ENCODE measurements around the gene AMHR2.
"Not testable (repeated sequence)": the region's sequence is repeated elsewhere in the genome, so short reads cannot be mapped to it uniquely, and the experiment has no call there.

AMHR2 gene

GRCh38 chr12:53423597-53423996 lies at the start of gene AMHR2:
AMHR2 (plus strand) TSS chr12:53423855; CDS start chr12:53423935, 80 bp downstream.
- no peak for DNase-seq

DNA sequence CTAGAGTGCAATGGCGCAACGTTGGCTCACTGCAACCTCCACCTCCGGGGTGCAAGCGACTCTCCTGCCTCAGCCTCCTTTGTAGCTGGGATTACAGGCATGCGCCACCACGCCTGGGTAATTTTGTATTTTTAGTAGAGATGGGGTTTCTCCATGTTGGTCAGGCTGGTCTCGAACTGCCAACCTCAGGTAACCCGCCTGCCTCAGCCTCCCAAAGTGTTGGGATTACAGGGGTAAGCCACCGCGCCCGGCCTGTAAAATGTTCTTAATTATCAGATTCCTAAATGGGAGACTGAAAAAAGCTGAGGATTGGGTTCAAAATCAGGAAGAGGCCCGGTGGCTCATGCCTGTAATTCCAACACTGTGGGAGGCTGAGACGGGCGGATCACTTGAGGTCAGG lies 49.4 kb upstream of the AMHR2 start:
- not testable (repeated sequence) for DNase-seq

- no peak for DNase-seq
Observed at GRCh38 chr12:53376747-53377146, 46.9 kb upstream of the AMHR2 start.

DNA sequence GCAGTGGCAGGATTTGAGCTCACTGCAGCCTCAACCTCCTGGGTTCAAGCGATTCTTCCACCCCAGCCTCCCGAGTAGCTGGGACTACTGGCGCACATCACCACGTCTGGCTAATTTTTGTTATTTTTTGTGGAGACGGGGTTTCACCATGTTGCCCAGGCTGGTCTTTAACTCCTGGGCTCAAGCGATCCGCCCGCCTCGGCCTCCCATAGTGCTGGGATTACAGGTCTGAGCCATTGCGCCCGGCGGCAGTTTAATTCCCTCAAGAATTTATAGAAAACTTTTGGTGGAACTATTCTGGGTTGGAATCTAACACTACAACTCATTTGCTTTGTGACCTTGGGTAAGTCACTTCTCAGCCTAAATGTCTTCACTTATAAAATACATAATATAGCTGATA lies 45.4 kb upstream of the AMHR2 start:
- DNase-seq, result no peak

- peak; percentile 53 for DNase-seq
Observed at GRCh38 chr12:53378724-53379388, 44.8 kb upstream of the AMHR2 start.

DNA sequence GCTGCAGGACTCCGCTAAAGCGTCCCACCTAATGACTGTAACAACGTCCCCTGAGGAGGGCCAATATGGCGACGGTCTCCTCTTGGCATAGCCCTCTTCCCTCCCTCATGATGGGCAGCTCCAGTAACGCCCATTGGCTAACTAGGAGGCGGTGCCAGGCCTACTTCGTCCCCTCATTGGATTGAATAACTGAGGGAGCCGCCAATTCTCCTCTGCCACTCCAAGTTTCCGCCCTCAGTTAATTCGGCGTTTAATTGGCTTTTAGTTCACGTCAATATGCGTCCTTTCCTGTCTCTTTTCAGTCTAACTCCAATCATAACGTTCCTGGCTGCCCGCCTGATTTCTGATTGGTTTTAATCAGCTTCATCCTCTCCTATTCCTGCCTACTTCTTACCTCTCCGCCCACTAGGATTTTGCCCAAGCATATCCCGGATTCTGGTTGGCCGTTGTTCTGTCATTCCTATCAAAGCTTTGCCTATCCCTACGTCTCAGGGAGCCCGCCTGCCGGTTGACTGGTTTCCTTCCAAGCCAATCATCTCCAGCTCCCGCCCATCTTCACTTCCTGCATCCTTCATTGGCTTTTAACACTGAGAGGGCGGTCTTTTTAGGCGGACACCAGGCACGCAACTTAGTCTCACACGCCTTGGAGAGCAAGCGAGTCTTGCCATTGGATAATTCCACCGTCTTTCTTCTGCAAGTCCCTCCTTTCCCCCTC lies 44.1 kb upstream of the AMHR2 start:
- DNase-seq, result peak; percentile 100

DNA sequence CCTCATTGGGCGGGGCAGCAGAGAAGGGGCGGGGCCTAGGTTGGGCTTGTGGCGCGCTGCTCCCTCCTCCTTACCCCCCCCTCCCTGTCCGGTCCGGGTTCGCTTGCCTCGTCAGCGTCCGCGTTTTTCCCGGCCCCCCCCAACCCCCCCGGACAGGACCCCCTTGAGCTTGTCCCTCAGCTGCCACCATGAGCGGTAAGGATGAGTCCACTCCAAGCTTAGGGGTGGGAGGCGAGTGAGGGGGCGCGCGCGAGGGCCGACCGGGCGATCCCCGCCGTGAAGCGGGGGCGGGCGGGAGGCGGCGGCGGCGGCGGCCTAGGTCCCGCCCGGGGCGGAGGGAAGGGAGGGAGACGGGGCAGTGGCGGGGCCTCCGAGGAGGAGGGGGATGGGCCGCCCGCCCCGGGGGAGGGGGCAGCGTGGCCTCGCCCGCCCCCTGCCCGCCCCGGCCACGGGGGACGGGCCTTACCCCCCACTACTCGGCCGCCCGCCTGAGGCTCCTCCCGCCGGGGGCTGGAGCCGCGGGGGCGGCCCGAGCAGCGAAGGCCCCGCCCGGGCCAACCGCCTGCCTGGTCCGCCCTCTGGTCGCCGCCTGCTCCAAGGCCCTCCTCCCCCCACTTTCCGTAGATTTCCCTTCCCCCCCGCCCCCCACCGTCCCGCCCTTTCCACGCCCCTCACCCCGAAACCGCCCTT lies 43.4 kb upstream of the AMHR2 start, which contains the start of gene SP1:
TSS of gene SP1 (plus strand) at position 73 of the 690 bp plus-strand sequence. CDS start at position 189, 116 bp downstream.
- DNase-seq, result peak; percentile 96

DNA sequence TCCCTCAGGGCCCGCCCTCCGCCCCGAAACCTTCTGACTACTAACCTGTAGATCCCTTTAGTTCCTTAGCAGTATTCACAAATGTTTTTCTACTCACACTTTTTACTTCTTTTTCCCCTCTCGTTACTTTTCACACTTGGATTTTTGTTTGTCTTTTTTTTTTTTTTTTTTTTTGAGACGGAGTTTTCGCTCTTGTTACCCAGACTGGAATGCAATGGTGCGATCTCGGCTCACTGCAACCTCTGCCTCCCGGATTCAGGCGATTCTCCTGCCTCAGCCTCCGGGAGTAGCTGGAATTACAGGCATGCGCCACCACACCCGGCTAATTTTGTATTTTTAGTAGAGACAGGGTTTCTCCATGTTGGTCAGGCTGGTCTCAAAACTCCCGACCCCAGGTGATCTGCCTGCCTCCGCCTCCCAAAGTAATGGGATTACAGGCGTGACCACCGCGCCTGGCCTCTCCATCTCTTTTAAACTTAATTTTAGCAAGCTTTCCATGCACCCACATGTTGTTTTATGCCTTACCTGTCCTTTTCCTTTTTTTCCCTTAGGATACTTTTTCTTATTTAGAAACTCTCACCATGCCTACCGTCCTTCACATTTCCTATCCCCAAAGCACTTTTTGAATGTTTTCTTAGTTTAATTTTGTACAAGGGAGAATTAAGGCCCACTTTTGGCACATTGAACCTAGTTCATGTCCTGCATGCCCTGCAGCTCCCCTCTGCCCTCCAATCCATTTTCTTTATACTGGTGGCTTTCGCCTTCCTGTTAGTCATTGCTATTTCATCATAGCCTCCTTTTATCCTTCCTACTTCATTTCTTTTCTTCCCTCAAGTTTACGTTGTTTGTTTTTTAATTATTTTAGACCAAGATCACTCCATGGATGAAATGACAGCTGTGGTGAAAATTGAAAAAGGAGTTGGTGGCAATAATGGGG lies 42.6 kb upstream of the AMHR2 start:
- DNase-seq, result no peak

DNA sequence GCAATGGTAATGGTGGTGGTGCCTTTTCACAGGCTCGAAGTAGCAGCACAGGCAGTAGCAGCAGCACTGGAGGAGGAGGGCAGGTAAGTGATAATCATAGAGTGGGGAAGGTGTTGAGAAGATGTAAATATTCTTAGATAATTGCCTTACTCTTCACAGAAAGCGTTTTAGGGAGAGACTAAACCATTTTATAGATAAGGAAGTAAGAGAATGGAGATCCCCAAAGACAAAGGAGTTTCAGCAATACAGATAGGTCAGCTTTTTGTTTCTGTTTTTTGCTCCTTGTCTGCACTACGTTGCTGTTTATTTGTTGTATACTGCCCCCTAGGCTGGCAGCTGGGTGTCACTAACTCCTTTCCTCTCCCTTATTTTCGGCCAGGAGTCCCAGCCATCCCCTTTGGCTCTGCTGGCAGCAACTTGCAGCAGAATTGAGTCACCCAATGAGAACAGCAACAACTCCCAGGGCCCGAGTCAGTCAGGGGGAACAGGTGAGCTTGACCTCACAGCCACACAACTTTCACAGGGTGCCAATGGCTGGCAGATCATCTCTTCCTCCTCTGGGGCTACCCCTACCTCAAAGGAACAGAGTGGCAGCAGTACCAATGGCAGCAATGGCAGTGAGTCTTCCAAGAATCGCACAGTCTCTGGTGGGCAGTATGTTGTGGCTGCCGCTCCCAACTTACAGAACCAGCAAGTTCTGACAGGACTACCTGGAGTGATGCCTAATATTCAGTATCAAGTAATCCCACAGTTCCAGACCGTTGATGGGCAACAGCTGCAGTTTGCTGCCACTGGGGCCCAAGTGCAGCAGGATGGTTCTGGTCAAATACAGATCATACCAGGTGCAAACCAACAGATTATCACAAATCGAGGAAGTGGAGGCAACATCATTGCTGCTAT lies 41.7 kb upstream of the AMHR2 start:
- no peak for DNase-seq

- no peak for DNase-seq
Observed at GRCh38 chr12:53383258-53383657, 40.4 kb upstream of the AMHR2 start.

DNA sequence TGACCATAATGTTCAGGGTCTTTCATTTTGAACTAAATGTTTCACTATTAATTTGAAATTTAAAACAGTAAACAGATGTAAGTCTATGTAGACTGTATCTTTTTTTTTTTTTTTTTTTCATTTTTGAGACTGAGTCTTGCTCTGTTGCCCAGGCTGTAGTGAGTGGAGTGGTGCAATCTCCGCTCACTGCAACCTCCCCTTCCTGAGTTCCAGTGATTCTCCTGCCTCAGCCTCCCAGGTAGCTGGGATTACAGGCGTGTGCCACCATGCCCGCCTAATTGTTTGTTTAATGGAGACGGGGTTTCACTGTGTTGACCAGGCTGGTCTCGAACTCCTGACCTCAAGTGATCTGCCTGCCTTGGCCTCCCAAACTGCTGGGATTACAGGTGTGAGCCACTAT lies 37.3 kb upstream of the AMHR2 start:
- DNase-seq, result not testable (repeated sequence)

GRCh38 chr12:53388932-53389331 lies 34.7 kb upstream of the AMHR2 start:
- DNase-seq, result no peak

DNA sequence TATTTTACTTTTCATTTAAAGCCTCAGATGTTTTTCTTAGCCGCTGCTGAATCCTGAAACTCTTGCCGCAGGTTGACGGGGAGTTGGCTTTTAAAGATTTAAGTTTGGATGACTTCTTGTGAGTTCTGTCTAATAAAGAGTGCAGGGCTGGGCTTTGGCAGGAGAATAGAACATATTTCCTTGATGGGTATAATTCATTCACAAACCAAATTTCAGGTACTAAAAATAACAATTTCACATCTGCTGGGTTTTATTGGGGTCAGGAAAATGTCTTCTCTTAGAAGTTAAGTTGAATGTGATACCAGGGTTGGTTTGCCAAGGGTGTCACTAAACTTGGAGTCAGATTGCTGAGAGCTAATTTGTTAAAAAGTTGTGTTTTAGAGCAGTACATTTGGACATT lies 34.0 kb upstream of the AMHR2 start:
- no peak for DNase-seq

- DNase-seq, result no peak
Observed at GRCh38 chr12:53391724-53392123, 31.9 kb upstream of the AMHR2 start.

- no peak for DNase-seq
Observed at GRCh38 chr12:53399896-53400295, 23.8 kb upstream of the AMHR2 start.

DNA sequence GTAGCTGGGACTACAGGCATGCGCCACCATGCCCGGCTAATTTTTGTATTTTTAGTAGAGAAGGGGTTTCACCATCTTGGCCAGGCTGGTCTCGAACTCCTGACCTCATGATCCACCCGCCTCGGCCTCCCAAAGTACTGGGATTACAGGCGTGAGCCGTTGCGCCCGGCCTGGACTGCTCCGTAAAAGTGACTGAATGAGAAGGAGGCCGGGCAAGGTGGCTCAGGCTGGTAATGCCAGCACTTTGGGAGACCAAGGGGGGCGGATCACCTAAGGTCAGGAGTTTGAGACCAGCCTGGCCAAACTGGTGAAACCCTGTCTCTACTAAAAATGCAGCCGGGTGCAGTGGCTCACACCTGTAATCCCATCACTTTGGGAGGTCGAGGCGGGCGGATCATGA lies 21.3 kb upstream of the AMHR2 start:
- not testable (repeated sequence) for DNase-seq

GRCh38 chr12:53402871-53403270 lies 20.8 kb upstream of the AMHR2 start:
- DNase-seq, result no peak

DNA sequence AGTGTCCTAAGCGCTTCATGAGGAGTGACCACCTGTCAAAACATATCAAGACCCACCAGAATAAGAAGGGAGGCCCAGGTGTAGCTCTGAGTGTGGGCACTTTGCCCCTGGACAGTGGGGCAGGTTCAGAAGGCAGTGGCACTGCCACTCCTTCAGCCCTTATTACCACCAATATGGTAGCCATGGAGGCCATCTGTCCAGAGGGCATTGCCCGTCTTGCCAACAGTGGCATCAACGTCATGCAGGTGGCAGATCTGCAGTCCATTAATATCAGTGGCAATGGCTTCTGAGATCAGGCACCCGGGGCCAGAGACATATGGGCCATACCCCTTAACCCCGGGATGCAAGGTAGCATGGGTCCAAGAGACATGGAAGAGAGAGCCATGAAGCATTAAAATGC lies 12.7 kb upstream of the AMHR2 start:
- DNase-seq, result no peak

- no peak for DNase-seq
Observed at GRCh38 chr12:53413485-53414204, 10.0 kb upstream of the AMHR2 start.

GRCh38 chr12:53414756-53415417 lies 8.8 kb upstream of the AMHR2 start:
- no peak for DNase-seq

Data from NCI-H146 (cell line).